SH-SY5Y (cell line): Measurements from ENCODE around the gene RANBP17.

ENCODE experiments used
- GATA2 ChIP-seq: IDR thresholded peaks from 2 replicates; pipeline ENCODE4 v1.6.1; 2011; ENCODE audit warnings: mild to moderate bottlenecking, low read depth, low read length
- GATA3 ChIP-seq: IDR thresholded peaks from 2 replicates; pipeline ENCODE4 v1.6.1; 2011; ENCODE audit warnings: low read depth, mild to moderate bottlenecking, low read length, moderate library complexity

DNA sequence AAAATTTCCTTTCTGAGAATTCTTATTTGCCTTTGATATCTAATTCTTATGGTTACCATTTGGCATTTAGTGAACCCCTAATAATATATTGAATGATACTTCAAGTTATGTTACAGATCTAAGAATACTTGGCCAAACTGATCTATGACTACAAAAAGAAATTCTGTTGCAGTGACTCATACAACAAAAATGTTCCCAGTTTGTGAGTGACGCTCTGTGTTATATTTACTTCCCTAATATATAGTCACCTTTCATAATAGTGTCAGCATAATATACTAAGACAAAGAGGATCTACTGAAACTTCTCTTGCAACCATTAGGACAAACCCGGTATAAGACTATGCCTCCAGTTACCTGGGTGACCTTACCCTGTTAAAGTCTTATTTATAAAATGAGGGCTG, 230.4 kb downstream of the RANBP17 start:
- TF ChIP-seq GATA2 (no peak), GATA3 (no peak)
